T-helper 2 cell treated with Interferon-gamma antibody and Interleukin-4, amounts not matched to agents 5 μg/mL and 100 μg/mL, for 36 hours (primary cell): ENCODE measurements around the gene NUSAP1.
A peak's percentile ranks its signal among the peaks of the same experiment; 100 is the strongest.
"Not testable (repeated sequence)": the region's sequence is repeated elsewhere in the genome, so short reads cannot be mapped to it uniquely, and the experiment has no call there.

Experiments used
- DNase-seq: peaks from one replicate; pipeline ENCODE4 v3.0.0; 2021; ENCODE audit warnings: low spot score
- H3K27ac Mint-ChIP-seq: one replicate; pipeline ENCODE4 v1.8.0; 2021; ENCODE audit warnings: mild to moderate bottlenecking, mixed read lengths
- H3K27me3 Mint-ChIP-seq: one replicate; pipeline ENCODE4 v1.8.0; 2021; ENCODE audit warnings: low read depth, mixed read lengths
- H3K36me3 Mint-ChIP-seq: one replicate; pipeline ENCODE4 v1.8.0; 2021; ENCODE audit warnings: low read depth, mixed read lengths
- H3K4me1 Mint-ChIP-seq: one replicate; pipeline ENCODE4 v1.8.0; 2021; ENCODE audit warnings: low read depth, mixed read lengths
- H3K4me3 Mint-ChIP-seq: one replicate; pipeline ENCODE4 v1.8.0; 2022; ENCODE audit warnings: mild to moderate bottlenecking, moderate library complexity, mixed read lengths
- H3K9me3 Mint-ChIP-seq: one replicate; pipeline ENCODE4 v1.8.0; 2021; ENCODE audit warnings: mixed read lengths

The NUSAP1 gene

GRCh38 chr15:41341519-41341918, 8.8 kb downstream of the NUSAP1 start:
- Mint-ChIP-seq H3K27me3 (no peaks in the 10 kb centered on the region), H3K4me3 (no peak overlapping the region), H3K4me1 (peaks cover 29% of the 10 kb centered on the region), H3K27ac (peak overlapping the region; percentile 7), H3K36me3 (peaks cover 70% of the 10 kb centered on the region), H3K9me3 (no peaks in the 10 kb centered on the region)
- no peak for DNase-seq

DNA sequence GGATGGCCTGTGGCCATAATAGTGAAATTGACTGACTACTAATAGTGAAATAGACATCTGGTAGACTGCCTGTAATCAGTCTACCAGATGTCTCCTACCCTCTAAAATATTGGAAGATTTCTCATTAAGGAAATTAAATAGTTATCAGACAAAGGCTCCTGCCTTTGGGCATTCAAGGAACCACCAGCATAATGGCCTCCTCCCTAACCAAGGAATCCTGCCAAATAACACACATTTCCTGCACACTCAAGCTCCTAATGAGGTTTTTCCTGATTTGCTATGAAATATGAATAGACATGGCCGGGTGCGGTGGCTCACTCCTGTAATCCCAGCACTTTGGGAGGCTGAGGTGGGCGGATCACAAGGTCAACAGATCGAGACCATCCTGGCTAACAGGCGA, 14.6 kb downstream of the NUSAP1 start:
- peaks cover 65% of the 10 kb centered on the region for H3K36me3 Mint-ChIP-seq
- H3K4me1 Mint-ChIP-seq = peaks cover 2% of the 10 kb centered on the region
- no peak for DNase-seq
- H3K27me3 Mint-ChIP-seq = no peaks in the 10 kb centered on the region
- H3K27ac Mint-ChIP-seq = no peak overlapping the region
- H3K4me3 Mint-ChIP-seq = no peak overlapping the region
- no peaks in the 10 kb centered on the region for H3K9me3 Mint-ChIP-seq

DNA sequence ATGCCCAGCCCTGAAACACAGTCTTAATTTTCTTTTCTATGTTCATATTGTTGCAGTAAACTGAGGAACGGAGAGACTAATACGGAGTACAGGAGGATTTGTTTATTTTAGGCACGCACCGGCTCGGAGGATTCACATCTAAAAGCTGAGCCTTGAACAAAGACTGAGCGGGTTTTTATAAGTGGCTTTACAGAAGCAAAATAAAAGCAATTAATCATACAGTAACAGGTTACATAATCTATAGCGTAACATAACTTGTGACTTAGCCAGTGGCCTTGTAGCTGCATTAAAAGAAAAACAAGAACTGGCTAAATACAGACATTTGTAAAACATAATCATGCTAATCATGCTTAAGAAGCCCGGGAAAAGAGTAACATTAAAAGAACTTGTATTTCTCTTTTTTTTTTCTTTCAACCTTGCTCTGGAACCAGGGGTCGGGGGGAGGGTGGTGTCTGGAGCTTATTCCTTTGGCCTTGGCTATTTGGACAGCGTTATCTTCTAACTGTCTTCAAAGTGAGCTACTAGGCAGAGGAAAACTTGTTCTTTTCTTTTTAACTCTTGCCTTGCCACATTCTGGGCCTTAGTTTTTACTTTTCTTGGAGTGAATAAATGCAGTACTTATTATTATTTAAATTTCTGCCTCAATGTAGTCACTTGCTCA, 17.5 kb downstream of the NUSAP1 start:
- H3K9me3 Mint-ChIP-seq = no peaks in the 10 kb centered on the region
- no peak for DNase-seq
- H3K36me3 Mint-ChIP-seq = peaks cover 63% of the 10 kb centered on the region
- H3K4me3 Mint-ChIP-seq = no peak overlapping the region
- H3K4me1 Mint-ChIP-seq = peaks cover 2% of the 10 kb centered on the region
- no peaks in the 10 kb centered on the region for H3K27me3 Mint-ChIP-seq
- peak overlapping the region; percentile 23 for H3K27ac Mint-ChIP-seq

DNA sequence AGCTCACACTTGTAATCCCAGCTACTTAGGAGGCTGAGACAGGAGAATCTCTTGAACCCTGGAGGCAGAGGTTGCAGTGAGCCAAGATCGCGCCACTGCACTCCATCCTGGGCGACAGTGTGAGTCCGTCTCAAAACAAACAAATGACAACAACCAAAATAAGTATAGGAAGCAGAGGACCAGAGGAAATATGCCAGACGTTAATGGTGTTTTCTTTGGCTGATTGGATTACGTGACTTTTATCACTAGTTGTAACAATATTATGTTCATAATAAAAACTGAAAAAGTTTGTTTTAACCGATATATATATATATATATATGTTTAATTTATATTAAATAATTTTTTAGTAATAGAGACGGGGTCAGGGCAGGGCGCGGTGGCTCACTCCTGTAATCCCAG, 21.7 kb downstream of the NUSAP1 start:
- DNase-seq = no peak
- no peaks in the 10 kb centered on the region for H3K27me3 Mint-ChIP-seq
- no peaks in the 10 kb centered on the region for H3K9me3 Mint-ChIP-seq
- no peak overlapping the region for H3K4me3 Mint-ChIP-seq
- peaks cover 2% of the 10 kb centered on the region for H3K4me1 Mint-ChIP-seq
- peaks cover 66% of the 10 kb centered on the region for H3K36me3 Mint-ChIP-seq
- no peak overlapping the region for H3K27ac Mint-ChIP-seq

- Mint-ChIP-seq H3K4me3 (no peak overlapping the region), H3K27me3 (no peaks in the 10 kb centered on the region), H3K4me1 (no peaks in the 10 kb centered on the region), H3K36me3 (peaks cover 58% of the 10 kb centered on the region), H3K27ac (no peak overlapping the region), H3K9me3 (no peaks in the 10 kb centered on the region)
- no peak for DNase-seq
These were observed 34.7 kb downstream of the NUSAP1 start for GRCh38 chr15:41367418-41367817.

DNA sequence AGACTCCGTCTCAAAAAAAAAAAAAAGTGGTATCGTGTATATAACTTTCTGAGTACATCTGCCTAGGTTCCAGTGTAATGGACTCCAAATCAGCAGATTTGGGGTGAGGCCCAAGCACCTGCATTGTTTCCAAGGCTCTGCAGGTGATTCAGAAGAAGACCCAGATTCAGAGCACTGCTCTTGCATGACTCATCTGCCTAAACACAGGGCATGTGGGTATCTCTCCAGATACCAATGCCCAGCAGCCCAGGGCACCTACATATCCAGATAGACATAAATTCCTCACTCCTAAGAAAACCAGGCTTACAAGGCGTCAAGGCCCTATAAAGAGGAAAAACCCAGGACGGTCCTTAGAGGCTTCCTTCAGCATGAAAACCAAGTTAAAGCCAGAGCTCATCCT, 45.3 kb downstream of the NUSAP1 start:
- no peaks in the 10 kb centered on the region for H3K4me1 Mint-ChIP-seq
- peaks cover 42% of the 10 kb centered on the region for H3K36me3 Mint-ChIP-seq
- H3K4me3 Mint-ChIP-seq = no peak overlapping the region
- H3K9me3 Mint-ChIP-seq = no peaks in the 10 kb centered on the region
- no peak for DNase-seq
- H3K27ac Mint-ChIP-seq = no peak overlapping the region
- H3K27me3 Mint-ChIP-seq = no peaks in the 10 kb centered on the region

- not testable (repeated sequence) for H3K4me3 Mint-ChIP-seq, H3K27ac Mint-ChIP-seq, H3K4me1 Mint-ChIP-seq, H3K9me3 Mint-ChIP-seq, H3K27me3 Mint-ChIP-seq, DNase-seq
- peaks cover 34% of the 10 kb centered on the region for H3K36me3 Mint-ChIP-seq
These were observed 51.5 kb downstream of the NUSAP1 start for GRCh38 chr15:41383974-41384749.

GRCh38 chr15:41387646-41388045, 55.0 kb downstream of the NUSAP1 start:
- no peak for DNase-seq
- Mint-ChIP-seq H3K4me1 (peaks cover 4% of the 10 kb centered on the region), H3K9me3 (no peaks in the 10 kb centered on the region), H3K27me3 (no peaks in the 10 kb centered on the region), H3K4me3 (no peak overlapping the region), H3K36me3 (peaks cover 16% of the 10 kb centered on the region), H3K27ac (no peak overlapping the region)

DNA sequence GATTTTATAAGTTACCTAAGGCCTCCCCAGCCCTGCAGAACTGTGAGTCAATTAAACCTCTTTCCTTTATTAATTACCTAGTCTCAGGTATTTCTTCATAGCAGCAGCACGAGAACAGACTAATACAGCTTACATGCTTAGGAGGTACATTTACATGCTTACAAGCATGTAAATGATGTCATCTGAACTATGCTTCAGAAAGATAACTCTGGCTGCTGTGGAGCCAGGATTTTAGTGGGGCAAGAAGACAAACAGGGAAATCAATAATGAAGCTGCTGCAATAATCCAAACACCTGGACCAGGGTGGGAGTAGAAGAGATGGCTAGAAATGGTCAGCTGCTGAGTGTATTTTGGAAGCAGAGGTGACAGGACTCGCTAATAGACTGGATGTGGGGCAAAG, 60.0 kb downstream of the NUSAP1 start:
- Mint-ChIP-seq H3K4me3 (no peak overlapping the region), H3K36me3 (peaks cover 32% of the 10 kb centered on the region), H3K27me3 (no peaks in the 10 kb centered on the region), H3K4me1 (peaks cover 17% of the 10 kb centered on the region), H3K27ac (peak overlapping the region; percentile 41), H3K9me3 (no peaks in the 10 kb centered on the region)
- no peak for DNase-seq

- Mint-ChIP-seq H3K27ac (no peak overlapping the region), H3K4me3 (no peak overlapping the region), H3K4me1 (peaks cover 17% of the 10 kb centered on the region), H3K36me3 (peaks cover 26% of the 10 kb centered on the region), H3K9me3 (no peaks in the 10 kb centered on the region), H3K27me3 (no peaks in the 10 kb centered on the region)
- no peak for DNase-seq
These were observed 62.2 kb downstream of the NUSAP1 start for GRCh38 chr15:41394924-41395323.

- Mint-ChIP-seq H3K27me3 (no peaks in the 10 kb centered on the region), H3K4me1 (peaks cover 19% of the 10 kb centered on the region), H3K36me3 (peaks cover 26% of the 10 kb centered on the region), H3K9me3 (no peaks in the 10 kb centered on the region), H3K4me3 (no peak overlapping the region), H3K27ac (no peak overlapping the region)
- DNase-seq = no peak
These were observed 63.4 kb downstream of the NUSAP1 start for GRCh38 chr15:41396111-41396510.

DNA sequence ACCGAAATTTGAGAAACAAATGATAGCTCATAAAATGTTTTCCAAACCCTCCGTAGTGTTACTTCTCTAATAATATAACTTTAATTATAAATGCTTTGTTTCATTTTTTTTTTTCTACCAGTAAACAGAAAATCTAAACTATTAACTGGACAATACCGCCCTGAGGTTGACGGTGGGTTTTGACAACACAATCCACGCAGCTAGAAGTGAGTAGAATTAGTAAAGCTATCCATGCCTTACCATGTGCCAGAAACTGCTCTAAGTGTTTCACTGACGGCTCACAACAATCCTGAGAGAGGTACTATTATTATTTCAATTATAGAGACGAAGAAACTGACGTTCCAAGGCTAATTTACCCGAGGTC, 69.2 kb downstream of the NUSAP1 start:
- H3K36me3 Mint-ChIP-seq = no peaks in the 10 kb centered on the region
- DNase-seq = no peak
- peaks cover 17% of the 10 kb centered on the region for H3K4me1 Mint-ChIP-seq
- peak overlapping the region; percentile 90 for H3K4me3 Mint-ChIP-seq
- no peaks in the 10 kb centered on the region for H3K27me3 Mint-ChIP-seq
- peak overlapping the region; percentile 88 for H3K27ac Mint-ChIP-seq
- H3K9me3 Mint-ChIP-seq = no peaks in the 10 kb centered on the region

DNA sequence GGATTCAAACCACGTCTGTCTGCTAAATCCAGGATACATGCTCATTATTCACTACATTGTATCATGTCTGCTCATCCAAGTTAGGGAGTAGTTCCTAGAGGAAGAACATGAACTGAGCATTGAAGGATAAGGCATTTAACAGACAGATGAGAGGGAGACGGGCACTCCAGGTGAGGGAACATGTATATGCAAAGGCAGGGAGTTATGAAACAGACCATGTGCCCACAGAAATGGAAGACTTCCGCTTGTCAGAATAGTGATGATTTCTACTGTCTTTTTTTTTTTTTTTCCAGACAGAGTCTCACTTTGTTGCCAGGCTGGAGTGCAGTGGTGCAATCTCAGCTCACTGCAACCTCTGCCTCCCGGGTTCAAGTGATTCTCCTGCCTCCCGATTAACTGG, 74.7 kb downstream of the NUSAP1 start:
- no peaks in the 10 kb centered on the region for H3K36me3 Mint-ChIP-seq
- H3K4me3 Mint-ChIP-seq = no peak overlapping the region
- no peak for DNase-seq
- H3K9me3 Mint-ChIP-seq = no peaks in the 10 kb centered on the region
- H3K27me3 Mint-ChIP-seq = no peaks in the 10 kb centered on the region
- no peak overlapping the region for H3K27ac Mint-ChIP-seq
- H3K4me1 Mint-ChIP-seq = peaks cover 15% of the 10 kb centered on the region

DNA sequence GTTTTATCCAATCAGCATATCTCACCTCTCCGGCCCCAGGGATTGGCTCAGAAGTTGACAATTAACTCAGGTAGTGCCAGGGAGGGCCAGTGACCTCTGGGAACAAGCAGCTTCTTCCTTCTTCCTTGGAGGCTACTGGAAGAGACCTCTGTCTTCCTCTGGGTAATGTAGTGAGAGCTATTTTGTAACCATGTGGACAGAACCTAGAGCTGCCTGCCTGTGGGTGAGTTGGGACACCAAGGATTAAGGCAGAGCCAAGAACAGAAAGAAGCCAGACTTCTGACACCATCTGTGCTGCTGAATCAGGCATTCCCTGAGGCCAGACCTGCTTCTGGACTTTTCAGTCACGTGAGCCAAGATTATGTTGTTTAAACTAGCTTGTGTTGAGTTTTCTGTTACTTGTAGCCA, 75.6 kb downstream of the NUSAP1 start:
- Mint-ChIP-seq H3K27ac (no peak overlapping the region), H3K4me1 (peaks cover 9% of the 10 kb centered on the region), H3K9me3 (no peaks in the 10 kb centered on the region), H3K27me3 (no peaks in the 10 kb centered on the region), H3K4me3 (no peak overlapping the region), H3K36me3 (no peaks in the 10 kb centered on the region)
- DNase-seq = no peak

DNA sequence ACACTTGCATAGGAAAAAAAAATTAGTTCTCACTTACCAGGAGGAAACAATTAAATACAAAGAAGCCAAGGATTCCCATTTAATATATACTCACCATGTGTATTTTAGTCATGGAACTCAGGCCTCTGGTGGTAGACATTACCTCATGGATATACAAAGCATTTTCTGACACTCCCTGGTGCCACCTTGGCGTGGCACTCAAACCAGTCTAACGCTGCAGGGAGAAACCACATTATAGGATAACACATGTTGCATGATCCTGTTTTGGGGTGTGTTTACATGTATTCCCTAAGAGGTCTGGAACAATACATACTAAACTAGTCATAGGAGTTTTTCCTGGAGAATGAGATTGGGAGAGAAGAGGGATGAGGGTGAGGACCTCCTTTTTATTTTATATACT, 78.3 kb downstream of the NUSAP1 start:
- H3K36me3 Mint-ChIP-seq = peaks cover 2% of the 10 kb centered on the region
- no peaks in the 10 kb centered on the region for H3K9me3 Mint-ChIP-seq
- H3K27ac Mint-ChIP-seq = no peak overlapping the region
- H3K27me3 Mint-ChIP-seq = no peaks in the 10 kb centered on the region
- no peak for DNase-seq
- peaks cover 4% of the 10 kb centered on the region for H3K4me1 Mint-ChIP-seq
- H3K4me3 Mint-ChIP-seq = no peak overlapping the region
